GM19372 (cell line): ENCODE data around the gene CXorf51A.
"Not testable (repeated sequence)": the region's sequence is repeated elsewhere in the genome, so short reads cannot be mapped to it uniquely, and the experiment has no call there.

Experiments
- ATAC-seq: cut with Tn5 transposase; IDR thresholded peaks from one replicate; pipeline ENCODE4 v1.9.1; 2021; ENCODE audit warnings: mild to moderate bottlenecking, low read depth, moderate library complexity; ENCODE audit not compliant: unreplicated experiment

The CXorf51A gene

GRCh38 chrX:146814644-146815043 is at the start of gene CXorf51A:
CXorf51A (minus strand) TSS chrX:146814744; CDS start chrX:146814723, 21 bp downstream.
- not testable (repeated sequence) for ATAC-seq

- ATAC-seq = no peak
These were observed 49.0 kb upstream of the CXorf51A start for GRCh38 chrX:146863566-146863965.

GRCh38 chrX:146854281-146854680 is 39.7 kb upstream of the CXorf51A start:
- ATAC-seq = no peak

GRCh38 chrX:146831994-146832393 is 17.4 kb upstream of the CXorf51A start:
- no peak for ATAC-seq

DNA sequence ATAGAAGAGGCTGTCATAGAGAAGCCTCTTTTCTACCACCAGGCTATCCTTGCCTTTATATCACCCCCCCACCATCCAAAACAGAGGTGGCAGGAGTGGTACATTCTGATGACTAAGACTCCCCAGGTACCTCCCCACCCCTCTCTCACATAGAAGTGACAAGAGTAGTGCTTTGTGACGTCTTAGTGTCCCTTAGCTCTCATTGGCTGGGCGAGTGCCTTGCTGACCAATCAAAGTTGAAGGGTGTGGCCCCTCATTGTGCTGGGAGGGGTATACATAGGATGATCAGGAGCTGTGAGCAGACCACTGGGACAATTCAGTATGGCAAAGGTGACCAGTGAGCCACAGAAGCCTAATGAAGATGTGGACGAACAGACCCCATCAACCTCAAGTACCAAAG is 5.1 kb downstream of the CXorf51A start, which contains the start of gene CXorf51B:
TSS of gene CXorf51B (plus strand) at position 301 of the 400 bp plus-strand sequence. CDS start at position 322, 21 bp downstream.
- ATAC-seq = not testable (repeated sequence)
